Nucleus accumbens (tissue), 56 donors: ENCODE data around the gene RBL1.
"Not testable (repeated sequence)": the region's sequence is repeated elsewhere in the genome, so short reads cannot be mapped to it uniquely, and the experiment has no call there.

ENCODE experiments used
- DNase-seq, 56 donors: peaks; one replicate each; lab custom pipeline; 2025; lab: John Stamatoyannopoulos, UW

The RBL1 gene

GRCh38 chr20:37081717-37082289, 14.0 kb downstream of the RBL1 start:
- no peak for DNase-seq

- DNase-seq, result no peak
These were observed 18.8 kb downstream of the RBL1 start for GRCh38 chr20:37077009-37077408.

- no peak for DNase-seq
These were observed 19.7 kb downstream of the RBL1 start for GRCh38 chr20:37075932-37076685.

- DNase-seq, result no peak
These were observed 23.3 kb downstream of the RBL1 start for GRCh38 chr20:37072293-37073196.

GRCh38 chr20:37071481-37071911, 24.3 kb downstream of the RBL1 start:
- DNase-seq, result no peak

DNA sequence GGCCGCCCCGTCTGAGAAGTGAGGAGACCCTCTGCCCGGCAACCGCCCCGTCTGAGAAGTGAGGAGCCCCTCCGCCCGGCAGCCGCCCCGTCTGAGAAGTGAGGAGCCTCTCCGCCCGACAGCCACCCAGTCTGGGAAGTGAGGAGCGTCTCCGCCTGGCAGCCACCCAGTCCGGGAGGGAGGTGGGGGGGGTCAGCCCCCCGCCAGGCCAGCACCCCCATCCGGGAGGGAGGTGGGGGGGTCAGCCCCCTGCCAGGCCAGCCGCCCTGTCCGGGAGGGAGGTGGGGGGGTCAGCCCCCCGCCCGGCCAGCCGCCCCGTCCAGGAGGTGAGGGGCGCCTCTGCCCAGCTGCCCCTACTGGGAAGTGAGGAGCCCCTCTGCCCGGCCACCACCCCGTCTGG, 26.2 kb downstream of the RBL1 start:
- DNase-seq, result not testable (repeated sequence)

- DNase-seq, result no peak
These were observed 29.6 kb downstream of the RBL1 start for GRCh38 chr20:37066168-37066567.

GRCh38 chr20:37055276-37055675, 40.5 kb downstream of the RBL1 start:
- no peak for DNase-seq

GRCh38 chr20:37053230-37053950, 42.4 kb downstream of the RBL1 start:
- no peak for DNase-seq

- no peak for DNase-seq
These were observed 52.5 kb downstream of the RBL1 start for GRCh38 chr20:37042986-37043972.

DNA sequence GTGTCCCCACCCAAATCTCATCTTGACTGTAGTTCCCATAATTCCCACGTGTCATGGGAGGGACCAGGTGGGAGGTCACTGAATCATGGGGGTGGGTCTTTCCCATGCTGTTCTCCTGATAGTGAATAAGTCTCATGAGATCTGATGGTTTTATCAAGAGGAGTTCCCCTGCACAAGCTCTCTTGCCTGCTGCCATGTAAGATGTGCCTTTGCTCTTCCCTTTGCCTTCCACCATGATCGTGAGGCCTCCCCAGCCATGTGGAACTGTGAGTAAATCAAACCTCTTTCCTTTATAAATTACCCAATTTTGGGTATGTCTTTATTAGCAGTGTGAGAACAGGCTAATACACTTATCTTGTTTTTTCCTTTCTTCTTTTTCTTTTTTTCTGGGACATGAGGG, 56.4 kb downstream of the RBL1 start:
- not testable (repeated sequence) for DNase-seq

- DNase-seq, result no peak
These were observed 63.7 kb downstream of the RBL1 start for GRCh38 chr20:37032077-37032476.

- DNase-seq, result no peak
These were observed 75.2 kb downstream of the RBL1 start for GRCh38 chr20:37020636-37021035.

DNA sequence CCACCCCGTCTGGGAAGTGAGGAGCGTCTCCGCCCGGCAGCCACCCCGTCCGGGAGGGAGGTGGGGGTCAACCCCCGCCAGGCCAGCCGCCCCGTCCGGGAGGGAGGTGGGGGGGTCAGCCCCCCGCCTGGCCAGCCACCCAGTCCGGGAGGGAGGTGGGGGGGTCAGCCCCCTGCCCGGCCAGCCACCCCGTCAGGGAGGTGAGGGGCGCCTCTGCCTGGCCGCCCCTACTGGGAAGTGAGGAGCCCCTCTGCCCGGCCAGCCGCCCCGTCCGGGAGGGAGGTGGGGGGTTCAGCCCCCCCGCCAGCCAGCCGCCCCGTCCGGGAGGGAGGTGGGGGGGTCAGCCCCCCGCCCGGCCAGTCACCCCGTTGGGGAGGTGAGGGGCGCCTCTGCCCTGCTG, 83.2 kb downstream of the RBL1 start:
- not testable (repeated sequence) for DNase-seq

GRCh38 chr20:37011858-37012257, 83.9 kb downstream of the RBL1 start:
- DNase-seq, result not testable (repeated sequence)

GRCh38 chr20:37011147-37011546, 84.7 kb downstream of the RBL1 start:
- DNase-seq, result no peak

- DNase-seq, result no peak
These were observed 87.7 kb downstream of the RBL1 start for GRCh38 chr20:37007898-37008649.

DNA sequence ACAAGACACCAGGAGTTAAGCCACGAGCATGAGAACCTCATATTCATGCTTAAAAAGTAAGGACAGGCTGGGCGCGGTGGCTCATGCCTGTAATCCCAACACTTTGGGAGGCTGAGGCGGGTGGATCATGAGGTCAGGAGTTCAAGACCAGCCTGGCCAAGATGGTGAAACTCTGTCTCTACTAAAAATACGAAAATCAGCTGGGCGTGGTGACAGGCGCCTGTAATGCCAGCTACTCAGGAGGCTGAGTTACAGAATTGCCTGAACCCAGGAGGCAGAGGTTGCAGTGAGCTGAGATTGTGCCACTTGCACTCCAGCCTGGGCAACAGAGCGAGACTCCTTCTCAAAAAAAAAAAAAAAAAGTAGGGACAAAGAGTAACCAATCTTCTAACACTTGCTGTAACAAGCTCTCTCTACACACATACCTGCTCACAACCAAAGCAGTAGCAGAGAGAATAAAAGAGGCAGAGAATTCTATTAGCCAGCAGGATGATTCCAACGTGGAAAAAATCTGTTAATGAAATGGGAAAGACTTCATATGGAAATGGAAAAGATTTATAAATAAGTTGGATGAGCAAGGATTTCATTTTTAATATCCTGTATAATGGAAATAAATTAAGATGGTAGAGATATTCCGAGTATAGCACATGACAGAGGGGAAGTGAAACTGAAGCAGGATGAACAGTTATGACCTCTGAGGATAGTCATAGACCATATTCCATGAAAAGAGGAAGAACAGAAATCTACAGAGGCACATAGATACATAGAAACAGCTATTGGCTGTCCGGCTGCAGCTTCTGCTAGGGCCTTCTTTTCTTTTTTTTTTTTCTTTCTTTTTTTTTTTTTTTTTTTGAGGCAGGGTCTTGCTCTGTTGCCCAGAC, 90.5 kb downstream of the RBL1 start:
- not testable (repeated sequence) for DNase-seq
